ENCODE measurements around the gene RABGGTB. TPM values are rescaled to one million over a fixed set of nuclear protein-coding genes. Genes with fewer than 3 reads are reported as not detected.

RABGGTB gene
- total and polyA plus RNA-seq, 9 of the 15 experiments (the other 6 are each of a cell fraction or from before 2014, with no cell fraction given) = 148 to 354 (median 206) TPM

DNA sequence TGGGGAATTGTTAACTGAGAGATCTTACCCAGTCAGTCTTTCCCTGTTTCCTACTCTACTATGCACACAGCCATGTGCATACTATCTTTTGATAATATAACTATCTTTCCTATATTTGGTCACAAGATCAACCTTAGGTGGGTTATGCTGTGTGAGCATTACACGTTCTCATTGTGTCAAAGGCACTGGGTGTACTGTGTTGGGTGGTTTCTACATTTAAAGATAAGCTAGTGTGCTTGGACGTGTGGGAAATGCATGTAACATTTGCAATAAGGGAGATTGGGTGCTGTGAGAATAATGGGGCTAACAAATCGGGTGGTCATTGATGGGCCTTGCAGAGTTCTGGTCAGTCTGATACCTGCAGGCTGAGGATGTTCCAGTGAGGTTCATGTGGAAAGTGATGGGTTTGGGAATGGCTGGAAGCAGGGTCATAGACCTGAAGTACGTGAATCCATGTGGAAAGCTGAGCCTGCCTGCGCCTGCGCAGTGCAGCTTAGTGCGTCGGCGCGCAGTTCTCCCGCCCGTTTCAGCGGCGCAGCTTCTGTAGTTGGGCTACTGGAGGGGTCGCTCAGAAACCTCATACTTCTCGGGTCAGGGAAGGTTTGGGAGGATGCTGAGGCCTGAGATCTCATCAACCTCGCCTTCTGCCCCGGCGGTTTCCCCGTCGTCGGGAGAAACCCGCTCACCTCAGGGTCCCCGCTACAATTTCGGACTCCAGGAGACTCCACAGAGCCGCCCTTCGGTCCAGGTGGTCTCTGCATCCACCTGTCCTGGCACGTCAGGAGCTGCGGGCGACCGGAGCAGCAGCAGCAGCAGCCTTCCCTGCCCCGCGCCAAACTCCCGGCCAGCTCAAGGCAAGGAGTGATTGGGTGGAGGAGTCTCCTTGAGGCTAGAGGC is 10.6 kb downstream of the RABGGTB start, which contains the start of gene MSH4 (continued):
- TF ChIP-seq RNF219 (CRISPR knock-in tag; IDR thresholded peaks at IDR 0.05) (0 out of 2 replicates have a peak, but pooled peaks have one; percentile 46), MCM3 (IDR thresholded peaks at IDR 0.05) (no peak), ZNF212 (CRISPR knock-in tag; IDR thresholded peaks at IDR 0.05) (peak; percentile 84), ZNF639 (CRISPR knock-in tag; conservative IDR thresholded peaks at IDR 0.05 in 1 of 2, IDR thresholded peaks at IDR 0.05 in 1 of 2) (no peak; a peak in 1 of 4 replicates), RUNX1 (IDR thresholded peaks at IDR 0.05; ENCODE audit: low read depth) (peak; percentile 73), MAZ (CRISPR knock-in tag; conservative IDR thresholded peaks at IDR 0.05 in 1 of 2, IDR thresholded peaks at IDR 0.05 in 1 of 2) (peak in 1 of 2 experiments; percentile 60; a peak in 1 of 4 replicates), ELF2 (CRISPR knock-in tag; IDR thresholded peaks at IDR 0.05) (peak; percentile 76; the same call in 1 of the 2 replicates), ILF3 (IDR thresholded peaks at IDR 0.05; ENCODE audit: borderline replicate concordance) (peak; percentile 93), DLX4 (CRISPR knock-in tag; IDR thresholded peaks at IDR 0.05) (peak; percentile 76; the same call in 1 of the 2 replicates)
- TF ChIP-seq, protein P1, sequence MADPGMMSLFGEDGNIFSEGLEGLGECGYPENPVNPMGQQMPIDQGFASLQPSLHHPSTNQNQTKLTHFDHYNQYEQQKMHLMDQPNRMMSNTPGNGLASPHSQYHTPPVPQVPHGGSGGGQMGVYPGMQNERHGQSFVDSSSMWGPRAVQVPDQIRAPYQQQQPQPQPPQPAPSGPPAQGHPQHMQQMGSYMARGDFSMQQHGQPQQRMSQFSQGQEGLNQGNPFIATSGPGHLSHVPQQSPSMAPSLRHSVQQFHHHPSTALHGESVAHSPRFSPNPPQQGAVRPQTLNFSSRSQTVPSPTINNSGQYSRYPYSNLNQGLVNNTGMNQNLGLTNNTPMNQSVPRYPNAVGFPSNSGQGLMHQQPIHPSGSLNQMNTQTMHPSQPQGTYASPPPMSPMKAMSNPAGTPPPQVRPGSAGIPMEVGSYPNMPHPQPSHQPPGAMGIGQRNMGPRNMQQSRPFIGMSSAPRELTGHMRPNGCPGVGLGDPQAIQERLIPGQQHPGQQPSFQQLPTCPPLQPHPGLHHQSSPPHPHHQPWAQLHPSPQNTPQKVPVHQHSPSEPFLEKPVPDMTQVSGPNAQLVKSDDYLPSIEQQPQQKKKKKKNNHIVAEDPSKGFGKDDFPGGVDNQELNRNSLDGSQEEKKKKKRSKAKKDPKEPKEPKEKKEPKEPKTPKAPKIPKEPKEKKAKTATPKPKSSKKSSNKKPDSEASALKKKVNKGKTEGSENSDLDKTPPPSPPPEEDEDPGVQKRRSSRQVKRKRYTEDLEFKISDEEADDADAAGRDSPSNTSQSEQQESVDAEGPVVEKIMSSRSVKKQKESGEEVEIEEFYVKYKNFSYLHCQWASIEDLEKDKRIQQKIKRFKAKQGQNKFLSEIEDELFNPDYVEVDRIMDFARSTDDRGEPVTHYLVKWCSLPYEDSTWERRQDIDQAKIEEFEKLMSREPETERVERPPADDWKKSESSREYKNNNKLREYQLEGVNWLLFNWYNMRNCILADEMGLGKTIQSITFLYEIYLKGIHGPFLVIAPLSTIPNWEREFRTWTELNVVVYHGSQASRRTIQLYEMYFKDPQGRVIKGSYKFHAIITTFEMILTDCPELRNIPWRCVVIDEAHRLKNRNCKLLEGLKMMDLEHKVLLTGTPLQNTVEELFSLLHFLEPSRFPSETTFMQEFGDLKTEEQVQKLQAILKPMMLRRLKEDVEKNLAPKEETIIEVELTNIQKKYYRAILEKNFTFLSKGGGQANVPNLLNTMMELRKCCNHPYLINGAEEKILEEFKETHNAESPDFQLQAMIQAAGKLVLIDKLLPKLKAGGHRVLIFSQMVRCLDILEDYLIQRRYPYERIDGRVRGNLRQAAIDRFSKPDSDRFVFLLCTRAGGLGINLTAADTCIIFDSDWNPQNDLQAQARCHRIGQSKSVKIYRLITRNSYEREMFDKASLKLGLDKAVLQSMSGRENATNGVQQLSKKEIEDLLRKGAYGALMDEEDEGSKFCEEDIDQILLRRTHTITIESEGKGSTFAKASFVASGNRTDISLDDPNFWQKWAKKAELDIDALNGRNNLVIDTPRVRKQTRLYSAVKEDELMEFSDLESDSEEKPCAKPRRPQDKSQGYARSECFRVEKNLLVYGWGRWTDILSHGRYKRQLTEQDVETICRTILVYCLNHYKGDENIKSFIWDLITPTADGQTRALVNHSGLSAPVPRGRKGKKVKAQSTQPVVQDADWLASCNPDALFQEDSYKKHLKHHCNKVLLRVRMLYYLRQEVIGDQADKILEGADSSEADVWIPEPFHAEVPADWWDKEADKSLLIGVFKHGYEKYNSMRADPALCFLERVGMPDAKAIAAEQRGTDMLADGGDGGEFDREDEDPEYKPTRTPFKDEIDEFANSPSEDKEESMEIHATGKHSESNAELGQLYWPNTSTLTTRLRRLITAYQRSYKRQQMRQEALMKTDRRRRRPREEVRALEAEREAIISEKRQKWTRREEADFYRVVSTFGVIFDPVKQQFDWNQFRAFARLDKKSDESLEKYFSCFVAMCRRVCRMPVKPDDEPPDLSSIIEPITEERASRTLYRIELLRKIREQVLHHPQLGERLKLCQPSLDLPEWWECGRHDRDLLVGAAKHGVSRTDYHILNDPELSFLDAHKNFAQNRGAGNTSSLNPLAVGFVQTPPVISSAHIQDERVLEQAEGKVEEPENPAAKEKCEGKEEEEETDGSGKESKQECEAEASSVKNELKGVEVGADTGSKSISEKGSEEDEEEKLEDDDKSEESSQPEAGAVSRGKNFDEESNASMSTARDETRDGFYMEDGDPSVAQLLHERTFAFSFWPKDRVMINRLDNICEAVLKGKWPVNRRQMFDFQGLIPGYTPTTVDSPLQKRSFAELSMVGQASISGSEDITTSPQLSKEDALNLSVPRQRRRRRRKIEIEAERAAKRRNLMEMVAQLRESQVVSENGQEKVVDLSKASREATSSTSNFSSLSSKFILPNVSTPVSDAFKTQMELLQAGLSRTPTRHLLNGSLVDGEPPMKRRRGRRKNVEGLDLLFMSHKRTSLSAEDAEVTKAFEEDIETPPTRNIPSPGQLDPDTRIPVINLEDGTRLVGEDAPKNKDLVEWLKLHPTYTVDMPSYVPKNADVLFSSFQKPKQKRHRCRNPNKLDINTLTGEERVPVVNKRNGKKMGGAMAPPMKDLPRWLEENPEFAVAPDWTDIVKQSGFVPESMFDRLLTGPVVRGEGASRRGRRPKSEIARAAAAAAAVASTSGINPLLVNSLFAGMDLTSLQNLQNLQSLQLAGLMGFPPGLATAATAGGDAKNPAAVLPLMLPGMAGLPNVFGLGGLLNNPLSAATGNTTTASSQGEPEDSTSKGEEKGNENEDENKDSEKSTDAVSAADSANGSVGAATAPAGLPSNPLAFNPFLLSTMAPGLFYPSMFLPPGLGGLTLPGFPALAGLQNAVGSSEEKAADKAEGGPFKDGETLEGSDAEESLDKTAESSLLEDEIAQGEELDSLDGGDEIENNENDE (IDR thresholded peaks at IDR 0.05; ENCODE audit: low read depth, low read length) = no peak

Data from K562 (cell line).